ENCODE results near the gene CACNG3. TPM values are rescaled to one million over a fixed set of nuclear protein-coding genes. Genes with fewer than 3 reads are reported as not detected.

The CACNG3 gene
- total RNA-seq, 1 donor from 2014 or later, result not detected

DNA sequence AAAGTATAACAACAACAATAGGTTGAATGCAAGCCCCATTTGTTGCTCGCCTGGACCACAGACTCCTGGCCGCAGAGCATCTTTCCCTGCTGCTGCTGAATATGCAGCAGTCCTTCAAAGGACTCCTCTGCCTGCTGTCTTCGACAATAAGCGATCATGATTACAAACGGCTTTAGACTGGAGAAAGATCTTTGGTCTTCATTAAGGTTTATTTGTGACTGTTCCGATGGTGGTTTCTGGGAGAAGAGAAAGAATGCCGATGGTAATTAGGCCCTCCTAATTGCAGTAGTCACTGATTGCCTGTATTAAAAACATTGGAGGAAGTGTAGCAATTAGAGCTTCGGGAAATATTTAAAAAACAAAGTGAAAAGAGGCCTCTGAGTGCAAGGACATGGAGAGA lies 138.2 kb downstream of the CACNG3 start:
- DNase-seq (ENCODE audit: low read depth in 2 of 2), result no peak

DNA sequence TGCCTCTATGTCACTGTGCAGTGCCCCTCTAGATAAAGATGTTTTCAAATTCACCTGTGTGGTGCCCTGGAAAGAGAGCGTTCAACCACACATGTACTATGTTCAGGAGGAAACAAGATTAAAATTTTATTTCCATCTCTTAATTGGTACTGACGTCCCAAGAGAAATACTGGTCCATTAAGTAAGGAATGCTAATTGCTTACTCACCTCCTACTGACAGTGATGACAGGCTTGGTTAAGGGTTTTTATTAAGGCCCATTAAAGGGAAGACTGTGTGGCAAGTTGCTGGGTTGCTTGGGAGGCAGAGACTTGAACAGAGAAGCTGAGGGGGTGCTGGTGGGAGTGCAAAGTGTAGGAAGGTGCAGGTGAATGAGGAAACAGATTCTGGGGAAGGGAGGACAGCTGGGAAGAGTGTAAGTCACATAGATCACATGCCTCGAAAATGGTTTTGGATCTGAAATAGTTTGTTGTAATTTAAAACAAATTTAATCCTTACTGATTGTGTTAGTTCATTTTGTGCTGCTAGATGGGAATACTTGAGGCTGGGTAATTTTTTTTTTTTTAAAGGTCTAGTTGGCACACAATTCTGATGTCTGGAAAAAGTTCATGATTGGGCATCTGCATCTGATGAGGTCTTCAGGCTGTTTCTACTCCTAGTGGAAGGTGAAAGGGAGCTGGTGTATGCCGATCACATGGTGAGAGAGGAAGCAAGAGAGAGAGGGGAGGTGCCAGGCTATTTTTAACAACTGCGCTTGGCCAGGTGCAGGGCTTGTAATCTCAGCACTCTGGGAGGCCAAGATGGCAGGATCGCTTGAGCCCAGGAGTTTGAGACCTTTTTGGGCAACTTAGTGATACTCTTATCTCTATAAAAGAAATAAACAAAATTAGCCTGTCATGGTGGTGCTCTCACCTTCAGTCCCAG lies 140.5 kb downstream of the CACNG3 start:
- DNase-seq (ENCODE audit: low read depth in 2 of 2), result no peak

DNA sequence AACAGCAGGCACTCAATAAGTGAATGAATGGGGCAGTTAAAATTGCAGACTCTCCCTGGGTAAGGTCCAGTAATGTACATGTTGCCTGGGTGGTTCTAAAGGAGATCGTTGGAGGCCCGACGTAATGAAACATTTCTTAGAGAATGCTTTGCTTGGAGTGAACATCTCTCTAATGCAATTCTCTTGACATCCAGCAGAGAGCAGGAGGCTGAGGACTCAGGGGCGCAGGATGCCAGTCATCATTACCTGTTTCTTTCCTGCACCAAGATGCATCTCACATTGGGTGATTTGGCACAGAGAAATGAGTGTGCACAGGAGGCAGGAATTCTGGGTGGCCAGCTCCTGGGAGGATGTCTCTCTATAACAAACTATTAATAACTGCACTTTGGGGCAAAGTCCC lies 152.9 kb downstream of the CACNG3 start:
- no peak for DNase-seq (ENCODE audit: low read depth in 2 of 2)
